GM19455 (cell line): ENCODE measurements around the gene ALOX15.
"Not testable (repeated sequence)": the region's sequence is repeated elsewhere in the genome, so short reads cannot be mapped to it uniquely, and the experiment has no call there.

Source experiments
- ATAC-seq: cut with Tn5 transposase; IDR thresholded peaks from one replicate; pipeline ENCODE4 v1.9.1; 2021; ENCODE audit not compliant: unreplicated experiment

ALOX15 gene, protein sequence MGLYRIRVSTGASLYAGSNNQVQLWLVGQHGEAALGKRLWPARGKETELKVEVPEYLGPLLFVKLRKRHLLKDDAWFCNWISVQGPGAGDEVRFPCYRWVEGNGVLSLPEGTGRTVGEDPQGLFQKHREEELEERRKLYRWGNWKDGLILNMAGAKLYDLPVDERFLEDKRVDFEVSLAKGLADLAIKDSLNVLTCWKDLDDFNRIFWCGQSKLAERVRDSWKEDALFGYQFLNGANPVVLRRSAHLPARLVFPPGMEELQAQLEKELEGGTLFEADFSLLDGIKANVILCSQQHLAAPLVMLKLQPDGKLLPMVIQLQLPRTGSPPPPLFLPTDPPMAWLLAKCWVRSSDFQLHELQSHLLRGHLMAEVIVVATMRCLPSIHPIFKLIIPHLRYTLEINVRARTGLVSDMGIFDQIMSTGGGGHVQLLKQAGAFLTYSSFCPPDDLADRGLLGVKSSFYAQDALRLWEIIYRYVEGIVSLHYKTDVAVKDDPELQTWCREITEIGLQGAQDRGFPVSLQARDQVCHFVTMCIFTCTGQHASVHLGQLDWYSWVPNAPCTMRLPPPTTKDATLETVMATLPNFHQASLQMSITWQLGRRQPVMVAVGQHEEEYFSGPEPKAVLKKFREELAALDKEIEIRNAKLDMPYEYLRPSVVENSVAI

DNA sequence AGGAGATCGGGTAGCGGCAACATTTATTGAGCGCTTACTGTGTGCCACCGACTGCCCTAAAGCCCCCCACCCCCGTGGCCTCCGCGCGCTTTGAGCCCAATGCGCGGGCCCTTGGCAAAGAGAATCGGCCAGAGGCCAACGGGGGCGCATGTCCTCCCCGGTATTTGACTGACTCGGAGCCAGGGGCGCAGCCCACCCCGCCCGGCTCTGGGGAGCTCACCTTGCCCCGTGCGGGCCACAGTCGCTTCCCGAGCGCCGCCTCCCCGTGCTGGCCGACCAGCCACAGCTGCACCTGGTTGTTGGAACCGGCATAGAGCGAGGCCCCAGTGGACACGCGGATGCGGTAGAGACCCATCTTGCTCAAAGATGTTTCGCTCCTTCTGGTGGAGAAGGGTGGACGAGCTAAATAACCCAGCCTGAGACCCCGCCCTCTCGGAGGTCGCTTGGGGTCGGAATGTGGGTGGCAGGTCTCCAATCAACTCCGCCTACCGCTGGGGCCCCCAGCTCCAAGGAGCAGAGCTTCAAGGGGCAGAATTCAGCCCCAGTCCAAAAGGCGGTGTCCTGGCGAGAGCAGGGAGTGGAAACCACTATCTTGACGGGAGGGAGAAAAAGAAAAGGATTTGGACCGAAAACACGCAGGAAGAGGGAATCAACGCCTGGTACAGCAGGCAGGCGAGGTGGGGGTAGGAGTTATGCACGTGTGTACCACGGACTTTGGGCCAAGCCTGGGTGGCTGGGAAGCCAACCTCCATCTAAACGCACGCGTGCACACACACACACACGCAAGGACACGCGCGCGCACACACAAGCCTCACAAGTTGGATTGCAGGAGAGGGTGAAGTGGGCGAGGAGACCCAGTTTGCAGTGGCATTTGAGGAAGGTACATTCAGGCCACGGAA is at the start of gene ALOX15:
Gene ALOX15 (minus strand): TSS at position 382 of the 899 bp plus-strand sequence. CDS start 27 bp downstream, at position 355.
- ATAC-seq: no peak

- no peak for ATAC-seq
These were observed 49.3 kb upstream of the ALOX15 start for GRCh38 chr17:4690745-4691144.

GRCh38 chr17:4689872-4690271 is 48.4 kb upstream of the ALOX15 start:
- ATAC-seq: not testable (repeated sequence)

GRCh38 chr17:4683739-4684138 is 42.3 kb upstream of the ALOX15 start:
- not testable (repeated sequence) for ATAC-seq

- ATAC-seq: no peak
These were observed 38.2 kb upstream of the ALOX15 start for GRCh38 chr17:4679658-4680057.

DNA sequence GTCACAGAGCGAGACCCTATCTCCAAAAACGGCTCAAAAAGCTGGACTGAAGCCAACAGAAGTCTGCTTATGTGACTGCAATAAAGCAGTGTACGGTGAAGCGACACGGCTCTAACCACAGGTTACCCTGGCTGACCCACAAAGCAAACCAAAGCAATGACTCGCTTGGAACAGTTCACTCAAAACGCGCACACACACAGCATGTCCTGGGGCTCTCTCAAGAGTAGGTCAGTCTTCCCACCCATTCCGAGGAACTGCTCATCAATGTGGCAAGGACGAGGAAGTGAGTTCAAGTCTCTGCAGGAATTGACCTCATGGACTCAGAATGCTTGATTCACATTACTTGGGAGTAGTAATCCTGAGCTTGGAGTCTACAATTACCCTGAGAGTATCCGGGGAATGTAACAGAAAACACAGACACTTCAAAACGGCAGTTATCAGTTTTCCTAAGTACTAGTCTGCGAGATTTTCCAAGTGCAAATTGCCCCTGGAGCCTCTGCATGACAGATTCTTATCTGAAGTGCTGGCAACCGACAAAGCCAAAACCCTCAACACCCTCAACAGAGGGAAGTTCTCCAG is 37.1 kb upstream of the ALOX15 start:
- ATAC-seq: no peak

DNA sequence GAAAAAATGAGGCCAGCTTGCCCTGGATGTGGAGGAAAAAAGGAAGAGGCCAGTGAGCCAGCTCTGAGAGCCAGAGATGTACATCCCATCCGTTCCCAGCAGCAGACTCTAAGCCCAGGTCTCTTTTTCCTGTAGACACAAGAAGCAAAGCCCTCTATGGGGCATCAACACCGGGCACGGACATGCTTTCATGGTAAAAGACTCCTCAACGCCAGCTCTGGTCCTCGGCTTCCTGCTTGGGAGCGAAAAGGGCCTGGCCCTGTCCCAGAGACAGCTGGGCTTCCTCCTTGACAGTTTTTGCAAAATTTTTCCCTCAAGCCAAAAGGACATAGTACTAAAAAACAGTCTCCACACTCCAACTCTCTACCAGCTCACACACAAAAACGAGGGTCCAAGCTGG is 35.3 kb upstream of the ALOX15 start:
- ATAC-seq: no peak

DNA sequence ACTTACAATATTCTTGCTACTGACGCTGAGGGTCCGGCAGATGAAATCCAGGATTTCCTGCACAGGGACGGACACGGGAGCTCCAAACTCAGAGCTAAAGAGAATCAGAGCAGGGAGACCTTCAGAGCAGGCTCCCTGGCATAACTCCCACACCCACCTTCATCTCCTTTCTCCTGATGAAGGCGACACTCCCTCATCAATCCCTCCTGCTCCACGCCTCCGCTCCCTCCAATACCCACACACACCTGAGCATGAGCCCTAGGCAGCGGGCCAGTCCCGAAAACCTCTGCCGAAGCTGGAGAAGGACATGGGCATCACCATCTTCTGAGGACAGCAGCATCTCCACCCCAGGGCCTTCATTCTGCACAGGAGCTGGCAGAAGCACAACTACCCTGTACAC is 34.3 kb upstream of the ALOX15 start:
- ATAC-seq: no peak

- no peak for ATAC-seq
These were observed 33.2 kb upstream of the ALOX15 start for GRCh38 chr17:4674685-4674998.

DNA sequence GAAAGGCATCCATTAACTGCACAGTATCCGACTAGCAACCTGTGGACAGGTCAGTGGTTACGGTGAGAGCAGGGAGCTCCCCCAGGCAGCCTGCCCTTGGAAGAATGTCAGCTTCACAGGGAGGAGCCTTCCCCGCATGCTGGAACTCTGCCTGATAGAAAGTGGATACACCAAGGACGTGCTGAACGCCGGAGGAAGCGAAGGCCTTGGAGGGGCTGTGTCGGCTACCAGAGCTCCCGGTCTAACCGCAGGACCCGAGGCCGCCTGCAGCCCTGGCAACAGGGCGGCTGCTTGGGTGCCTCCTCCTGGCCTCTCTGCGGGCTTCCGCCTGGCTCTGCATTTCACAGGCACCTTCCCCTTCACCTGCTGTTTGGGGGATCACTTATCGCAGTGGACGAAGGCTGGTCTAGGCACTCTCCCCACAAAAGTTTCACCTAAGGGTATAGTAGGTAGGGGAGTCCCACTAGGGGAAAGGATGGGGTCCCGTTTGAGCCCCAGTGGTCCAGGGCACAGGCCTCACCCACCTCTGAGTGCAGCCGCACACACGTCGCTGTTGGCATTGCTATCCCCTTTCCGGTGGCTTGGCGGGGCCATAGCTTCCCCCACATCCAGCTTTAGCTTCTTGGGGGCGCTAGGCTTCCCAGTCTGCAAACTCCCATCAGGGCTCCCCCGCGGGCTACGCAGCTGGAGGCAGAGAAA is 32.7 kb upstream of the ALOX15 start:
- ATAC-seq: no peak

GRCh38 chr17:4673169-4673568 is 31.7 kb upstream of the ALOX15 start:
- no peak for ATAC-seq

- no peak for ATAC-seq
These were observed 31.3 kb upstream of the ALOX15 start for GRCh38 chr17:4672751-4673150.

GRCh38 chr17:4672055-4672630 is 30.7 kb upstream of the ALOX15 start:
- ATAC-seq: no peak

GRCh38 chr17:4667166-4667565 is 25.7 kb upstream of the ALOX15 start:
- no peak for ATAC-seq

GRCh38 chr17:4666296-4666695 is 24.8 kb upstream of the ALOX15 start:
- no peak for ATAC-seq

- ATAC-seq: no peak
These were observed 23.5 kb upstream of the ALOX15 start for GRCh38 chr17:4665027-4665426.

DNA sequence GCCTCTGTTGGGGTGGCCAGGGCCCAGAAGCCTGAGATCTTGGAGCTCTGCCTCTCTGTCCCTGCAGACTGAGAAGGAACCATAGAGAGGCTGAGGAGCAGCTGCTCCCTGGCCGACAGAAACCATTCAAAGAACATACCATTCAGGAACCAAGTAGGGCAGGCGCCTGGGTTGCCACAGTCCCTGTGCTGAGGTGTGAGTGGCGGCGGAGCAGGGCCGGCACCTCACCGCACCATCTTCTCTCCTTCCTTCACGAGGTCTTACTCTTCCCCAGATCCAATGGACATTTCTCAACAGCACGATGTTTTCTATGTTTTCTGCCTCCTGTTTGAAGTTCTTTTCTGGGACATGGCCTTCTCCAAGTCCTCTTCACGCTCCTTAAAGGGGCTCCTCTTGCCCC is 22.8 kb upstream of the ALOX15 start:
- no peak for ATAC-seq

GRCh38 chr17:4663711-4664110 is 22.2 kb upstream of the ALOX15 start:
- no peak for ATAC-seq

- ATAC-seq: no peak
These were observed 17.2 kb upstream of the ALOX15 start for GRCh38 chr17:4658478-4659305.
